Thyroid gland (tissue), 4 donors: Measurements from ENCODE around the gene PARP1. TPM values are rescaled to one million over a fixed set of nuclear protein-coding genes. Genes with fewer than 3 reads are reported as not detected.
A peak's percentile ranks its signal among the peaks of the same experiment; 100 is the strongest.

Experiments used
- DNase-seq, 2 donors: peaks; one replicate each; pipeline ENCODE4 v3.0.0-alpha.2; 2019
- H3K27ac ChIP-seq, 3 donors: fragments of 200-600 bp; sonication (generic); 1 replicate in 2 of 3; 2 replicates in 1 of 3; pipeline ENCODE4 v1.5.1; 2016 to 2019; ENCODE audit warnings: mild to moderate bottlenecking in 1 of 3, moderate library complexity in 1 of 3
- H3K27me3 ChIP-seq: fragments of 200-600 bp; sonication (generic); one replicate; pipeline ENCODE4 v1.5.1; 2019
- H3K36me3 ChIP-seq, 2 donors: fragments of 200-600 bp; sonication (generic); one replicate each; pipeline ENCODE4 v1.5.1; 2016 to 2019
- H3K4me1 ChIP-seq, 2 donors: fragments of 200-600 bp; sonication (generic); one replicate each; pipeline ENCODE4 v1.5.1; 2017 to 2019
- H3K4me3 ChIP-seq, 3 donors: fragments of 200-600 bp; sonication (generic); replicated peaks in 1 of 3; 1 replicate in 2 of 3; 2 replicates in 1 of 3; pipeline ENCODE4 v1.5.1; 2016; ENCODE audit warnings: mild to moderate bottlenecking in 1 of 3
- H3K9me3 ChIP-seq: fragments of 200-600 bp; sonication (generic); one replicate; pipeline ENCODE4 v1.5.1; 2017
- CTCF ChIP-seq, 6 experiments: fragments of 200-600 bp in 3 of 6; fragments of 450-650 bp in 3 of 6; sonication (generic) in 3 of 6; IDR thresholded peaks; one replicate each; pipeline ENCODE4 v1.5.1; 2016 to 2019; ENCODE audit warnings: antibody characterized with exemption in 6 of 6, mild to moderate bottlenecking in 2 of 6, inconsistent platforms in 1 of 6, moderate library complexity in 1 of 6
- POLR2A ChIP-seq, 2 donors: fragments of 450-650 bp; IDR thresholded peaks; one replicate each; pipeline ENCODE4 v1.6.1; 2017; ENCODE audit warnings: antibody characterized with exemption in 2 of 2, mild to moderate bottlenecking in 2 of 2, moderate library complexity in 1 of 2
- WGBS, 2 donors: methylation state at CpG; one replicate each; pipeline ENCODE4 v1.1.5; 2017; 5-methylcytosine and 5-hydroxymethylcytosine counted together
- intact Hi-C: fragments of 100-400 bp; cut with DNase I; formaldehyde crosslinking; loops from one replicate; pipeline ENCODE4 v1.15.1; 2023
- total RNA-seq, 4 donors: library from RNA; depleted of rRNA; stranded (reverse); fragments of >200 nt; gene quantifications; one replicate each; pipeline ENCODE4 v1.2.3, GENCODE V29; 2016

Gene PARP1
- total RNA-seq, 4 donors from 2014 or later, result 47.8 to 103 (median 90.5) TPM

GRCh38 chr1:226353698-226354525, 54.0 kb downstream of the PARP1 start:
- 74 to 88% methylated on average over 14 to 15 of the region's 15 CpGs for WGBS, 2 donors
- DNase-seq, result no peak
- H3K9me3 ChIP-seq, result no peaks in the 10 kb centered on the region
- H3K4me3 ChIP-seq, result no peak overlapping the region
- no peak for TF ChIP-seq CTCF (IDR thresholded peaks at IDR 0.05)
- TF ChIP-seq POLR2A (IDR thresholded peaks at IDR 0.05), result no peak
- intact Hi-C loops, result no loop called here
- H3K27me3 ChIP-seq, result no peaks in the 10 kb centered on the region
- no peak overlapping the region for H3K27ac ChIP-seq
- H3K36me3 ChIP-seq, result peaks cover under 1 to 2% of the 10 kb centered on the region in 2 donors
- H3K4me1 ChIP-seq, result peaks cover 4 to 8% of the 10 kb centered on the region in 2 donors

GRCh38 chr1:226351709-226352108, 56.2 kb downstream of the PARP1 start:
- WGBS, 2 donors, result 78 to 87% methylated on average over 3 of the region's 3 CpGs
- intact Hi-C loops, result no loop called here
- Histone ChIP-seq H3K27ac (no peak overlapping the region), H3K4me3 (no peak overlapping the region), H3K4me1 (peaks cover 4 to 8% of the 10 kb centered on the region in 2 donors), H3K27me3 (no peaks in the 10 kb centered on the region), H3K9me3 (no peaks in the 10 kb centered on the region), H3K36me3 (no peaks in the 10 kb centered on the region)
- DNase-seq, result no peak
- no peak for TF ChIP-seq CTCF (IDR thresholded peaks at IDR 0.05)
- TF ChIP-seq POLR2A (IDR thresholded peaks at IDR 0.05), result no peak

GRCh38 chr1:226350519-226350865, 57.4 kb downstream of the PARP1 start:
- no peak overlapping the region for H3K4me3 ChIP-seq
- TF ChIP-seq CTCF (IDR thresholded peaks at IDR 0.05) (no peak), POLR2A (IDR thresholded peaks at IDR 0.05) (no peak)
- peaks cover 4 to 8% of the 10 kb centered on the region in 2 donors for H3K4me1 ChIP-seq
- H3K27ac ChIP-seq, result no peak overlapping the region
- H3K36me3 ChIP-seq, result no peaks in the 10 kb centered on the region
- intact Hi-C loops, result no loop called here
- no peaks in the 10 kb centered on the region for H3K27me3 ChIP-seq
- DNase-seq, result peak; percentile 16 to 21
- no peaks in the 10 kb centered on the region for H3K9me3 ChIP-seq
- whole genome bisulfite sequencing, 2 donors, result 46 to 52% methylated on average over 8 of the region's 9 CpGs

- H3K27ac ChIP-seq, result no peak overlapping the region
- WGBS, 2 donors, result 56 to 60% methylated on average over 17 to 18 of the region's 18 CpGs
- intact Hi-C loops, result no loop called here
Measured at GRCh38 chr1:226349801-226350518, 57.9 kb downstream of the PARP1 start.

More at GRCh38 chr1:226349801-226350518, 57.9 kb downstream of the PARP1 start:
- Histone ChIP-seq H3K9me3 (no peaks in the 10 kb centered on the region), H3K27me3 (no peaks in the 10 kb centered on the region), H3K4me1 (peaks cover 4 to 8% of the 10 kb centered on the region in 2 donors), H3K4me3 (no peak overlapping the region), H3K36me3 (no peaks in the 10 kb centered on the region)
- no peak for DNase-seq
- TF ChIP-seq POLR2A (IDR thresholded peaks at IDR 0.05) (no peak), CTCF (IDR thresholded peaks at IDR 0.05) (no peak)
